GM18499 (cell line): ENCODE data around the gene KCNC1.

ENCODE experiments used
- ATAC-seq: cut with Tn5 transposase; IDR thresholded peaks from one replicate; pipeline ENCODE4 v1.9.1; 2021; ENCODE audit warnings: moderate number of reproducible peaks; ENCODE audit not compliant: insufficient read depth, unreplicated experiment

KCNC1 gene

DNA sequence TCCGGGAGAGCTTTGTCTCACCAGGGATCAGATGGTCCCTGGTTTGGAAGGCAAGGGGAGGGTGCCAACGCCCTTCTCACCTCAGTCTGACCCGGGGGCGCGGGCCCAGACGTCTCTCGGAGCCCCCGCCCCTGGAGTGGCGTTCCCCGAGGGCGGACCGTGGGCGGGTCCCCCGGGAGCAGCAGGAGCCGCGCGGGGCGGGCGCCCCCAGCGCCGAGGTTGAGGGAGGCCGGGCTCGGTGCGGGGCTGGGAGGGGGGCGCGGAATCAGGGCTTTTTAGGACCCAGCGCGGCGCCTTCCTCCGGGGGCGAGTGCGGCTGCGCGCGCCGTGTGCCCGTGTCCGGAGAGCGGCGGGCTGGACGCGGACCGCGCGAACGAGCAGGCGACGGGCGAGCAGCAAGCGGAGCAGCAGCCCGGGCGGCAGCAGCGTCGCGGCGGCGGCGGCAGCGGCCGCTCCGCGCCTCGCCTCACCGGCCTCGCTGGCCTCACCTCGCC, at the start of gene KCNC1:
KCNC1 (plus strand) TSS at position 364 of the 494 bp plus-strand sequence. CDS start 1,222 bp downstream, outside the sequence.
- ATAC-seq: no peak

DNA sequence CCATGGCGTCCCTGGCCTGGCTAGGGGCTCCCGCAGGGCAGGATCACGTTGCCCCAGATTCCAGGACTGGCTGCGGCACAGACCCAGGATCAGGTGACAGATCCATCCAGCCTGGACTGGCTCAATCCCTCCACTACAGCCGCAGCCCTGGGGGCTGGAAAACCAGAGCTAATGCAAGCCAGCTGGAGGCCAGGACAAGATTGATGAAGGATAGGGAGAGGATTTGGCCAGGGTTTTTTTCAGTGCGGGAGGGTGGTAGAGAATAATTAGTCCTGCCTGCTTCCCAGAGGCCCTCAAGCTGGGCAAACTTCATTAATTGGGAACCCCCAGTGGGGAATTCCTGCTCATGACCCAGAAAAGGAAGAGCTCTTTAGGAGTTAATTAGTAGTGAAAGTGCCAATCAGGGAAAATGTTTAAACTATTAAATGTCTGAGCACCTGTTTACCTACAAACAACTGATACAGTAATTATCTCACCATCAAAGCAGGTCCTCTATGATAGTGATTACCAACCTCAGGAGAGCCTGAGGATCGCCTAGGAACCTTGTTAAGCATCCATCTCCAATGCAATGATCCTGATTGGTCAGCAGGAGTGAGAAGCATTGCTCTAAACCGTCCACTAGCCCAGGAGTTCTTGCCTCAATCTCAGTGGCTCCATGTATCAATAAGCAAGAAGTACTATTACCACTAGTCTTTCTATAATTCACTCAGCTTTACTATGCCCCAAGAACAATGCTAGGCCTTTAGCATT, 48.2 kb upstream of the KCNC1 start:
- no peak for ATAC-seq

DNA sequence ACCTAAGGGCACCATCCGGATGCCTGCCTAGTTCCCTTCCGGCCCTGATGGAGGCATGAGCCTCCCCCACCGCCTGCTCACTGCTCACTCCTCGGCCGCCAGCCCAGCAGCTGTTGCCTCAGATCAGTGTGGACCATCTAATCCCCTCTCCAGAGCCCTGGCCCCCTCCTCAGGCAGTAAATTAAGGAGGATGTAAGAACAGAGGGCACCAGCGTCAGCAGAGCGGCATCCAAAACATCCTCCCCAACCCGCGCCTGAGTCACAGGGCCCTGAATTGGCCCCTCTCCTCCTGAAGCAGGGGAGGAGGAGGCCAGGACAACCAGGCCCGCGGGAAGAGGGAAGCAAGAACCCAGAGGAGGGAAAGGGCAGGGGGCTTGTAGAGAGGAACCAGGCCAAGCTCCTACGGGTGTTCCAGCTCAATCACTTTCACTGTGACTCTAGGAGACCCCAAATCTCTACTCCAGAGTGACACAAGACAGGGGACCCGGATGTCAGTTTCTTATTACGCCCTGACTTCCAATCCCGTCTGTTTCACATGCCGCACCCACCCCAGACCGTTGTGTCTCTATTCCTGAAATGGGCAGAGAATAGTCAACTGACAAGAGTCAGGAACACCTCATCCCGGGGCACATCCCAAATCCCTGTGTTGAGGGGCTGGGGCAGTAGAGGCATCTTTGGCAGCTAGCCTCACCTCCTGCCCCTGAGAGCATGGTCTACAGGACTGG, 46.5 kb upstream of the KCNC1 start:
- no peak for ATAC-seq

DNA sequence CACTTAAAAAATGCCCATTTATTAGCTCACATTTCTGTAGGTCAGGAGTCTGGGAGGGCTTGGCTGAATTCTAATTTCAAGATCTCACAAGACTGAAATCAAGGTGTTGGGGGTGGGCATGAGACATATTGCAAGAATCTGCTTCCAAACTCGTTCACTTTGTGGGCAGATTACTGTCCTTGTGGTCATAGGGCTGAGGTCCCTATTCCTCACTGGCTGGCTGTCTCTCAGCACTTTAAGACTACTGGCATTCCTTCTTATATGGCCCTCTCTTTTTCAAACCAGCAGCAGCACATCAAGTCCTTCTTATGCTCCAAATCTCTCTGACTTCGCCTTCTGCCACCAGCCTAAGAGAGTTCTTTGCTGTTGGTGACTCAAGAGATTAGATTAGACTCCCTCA, 43.0 kb upstream of the KCNC1 start:
- no peak for ATAC-seq

DNA sequence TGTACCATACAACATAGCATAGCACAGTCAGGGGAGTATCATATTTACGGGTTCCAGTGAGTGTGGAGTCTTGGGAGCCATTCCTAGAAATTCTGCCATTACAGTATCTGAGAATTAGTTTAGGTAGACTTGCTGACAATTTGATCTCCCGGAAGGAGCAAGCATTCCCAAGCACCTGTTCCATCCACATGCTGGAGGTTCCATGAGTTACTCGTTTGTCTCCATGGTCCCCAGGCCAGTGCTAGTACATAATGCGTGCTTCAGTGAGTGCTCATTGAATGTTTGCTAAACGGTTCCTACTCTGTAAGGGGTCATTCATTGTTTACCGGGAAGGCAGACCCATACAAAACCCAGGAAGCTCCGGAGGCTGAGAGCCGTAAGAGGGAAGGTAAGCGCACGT, 42.6 kb upstream of the KCNC1 start:
- ATAC-seq: no peak

DNA sequence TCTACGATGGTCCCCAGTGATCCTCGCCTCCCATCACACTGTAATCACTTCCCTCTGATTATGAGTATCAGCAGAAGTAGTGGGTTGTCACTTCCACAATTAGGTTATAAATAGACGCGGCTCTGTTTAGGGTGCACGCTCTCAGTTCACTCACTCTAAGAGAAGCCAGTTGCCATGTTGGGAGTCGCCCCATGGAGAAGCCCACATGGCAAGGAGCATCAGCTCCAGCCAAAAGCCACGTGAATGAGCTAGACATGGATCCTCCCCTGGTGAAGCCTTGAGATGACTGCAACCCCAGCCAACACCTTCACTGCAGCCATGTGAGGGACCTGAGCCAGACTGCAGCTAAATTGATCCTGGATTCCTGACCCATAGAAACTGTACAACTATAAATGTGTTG, 41.6 kb upstream of the KCNC1 start:
- ATAC-seq: no peak

DNA sequence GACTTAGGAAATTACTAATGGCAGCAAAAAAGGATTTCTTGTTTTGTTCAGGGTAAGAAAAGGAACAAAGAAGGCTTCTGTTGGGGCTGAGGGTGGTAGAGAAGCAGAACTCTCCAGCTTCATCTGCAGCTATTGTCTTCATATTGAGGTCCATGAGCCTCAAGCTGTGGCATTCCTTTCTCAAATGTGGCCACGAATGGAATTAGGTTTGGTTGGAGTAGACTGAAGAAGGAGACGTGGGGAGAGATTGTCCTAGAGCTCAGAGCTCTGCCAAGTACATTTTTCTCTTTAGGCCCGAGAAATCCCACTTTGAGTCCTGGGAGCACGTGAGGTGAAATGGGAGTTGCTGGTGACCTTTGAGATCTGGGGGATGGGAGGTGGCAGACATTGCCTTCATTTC, 41.0 kb upstream of the KCNC1 start:
- ATAC-seq: no peak

DNA sequence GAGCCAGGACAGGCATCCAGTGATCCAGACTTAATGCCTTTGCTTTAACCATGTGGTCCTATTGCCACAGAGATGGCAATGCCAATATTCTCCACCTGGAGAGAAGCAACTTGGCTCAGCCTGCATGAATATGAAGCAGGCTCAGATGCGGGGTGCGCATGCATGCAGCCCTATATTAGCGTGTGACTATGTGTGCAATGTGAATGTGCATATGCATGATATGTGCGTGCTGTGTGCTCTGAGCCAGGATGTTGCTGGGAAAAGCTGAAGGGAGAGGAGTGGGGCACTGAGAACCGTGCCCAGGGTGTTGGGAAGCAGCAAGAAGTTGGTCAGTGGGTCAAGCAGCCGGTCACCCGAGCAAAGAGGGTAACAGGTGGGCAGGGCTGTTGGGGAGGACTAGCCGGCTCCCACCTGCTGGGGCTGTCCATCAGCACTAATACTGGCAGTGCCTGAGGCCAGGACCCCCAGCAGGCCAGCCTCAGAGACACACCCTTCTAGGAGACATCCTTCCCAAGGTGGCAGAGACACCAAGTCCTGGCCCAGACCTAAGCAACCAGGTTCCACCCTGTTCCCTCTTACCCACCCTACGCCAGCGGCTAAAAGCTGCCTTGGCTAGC, 40.0 kb upstream of the KCNC1 start:
- ATAC-seq: no peak

DNA sequence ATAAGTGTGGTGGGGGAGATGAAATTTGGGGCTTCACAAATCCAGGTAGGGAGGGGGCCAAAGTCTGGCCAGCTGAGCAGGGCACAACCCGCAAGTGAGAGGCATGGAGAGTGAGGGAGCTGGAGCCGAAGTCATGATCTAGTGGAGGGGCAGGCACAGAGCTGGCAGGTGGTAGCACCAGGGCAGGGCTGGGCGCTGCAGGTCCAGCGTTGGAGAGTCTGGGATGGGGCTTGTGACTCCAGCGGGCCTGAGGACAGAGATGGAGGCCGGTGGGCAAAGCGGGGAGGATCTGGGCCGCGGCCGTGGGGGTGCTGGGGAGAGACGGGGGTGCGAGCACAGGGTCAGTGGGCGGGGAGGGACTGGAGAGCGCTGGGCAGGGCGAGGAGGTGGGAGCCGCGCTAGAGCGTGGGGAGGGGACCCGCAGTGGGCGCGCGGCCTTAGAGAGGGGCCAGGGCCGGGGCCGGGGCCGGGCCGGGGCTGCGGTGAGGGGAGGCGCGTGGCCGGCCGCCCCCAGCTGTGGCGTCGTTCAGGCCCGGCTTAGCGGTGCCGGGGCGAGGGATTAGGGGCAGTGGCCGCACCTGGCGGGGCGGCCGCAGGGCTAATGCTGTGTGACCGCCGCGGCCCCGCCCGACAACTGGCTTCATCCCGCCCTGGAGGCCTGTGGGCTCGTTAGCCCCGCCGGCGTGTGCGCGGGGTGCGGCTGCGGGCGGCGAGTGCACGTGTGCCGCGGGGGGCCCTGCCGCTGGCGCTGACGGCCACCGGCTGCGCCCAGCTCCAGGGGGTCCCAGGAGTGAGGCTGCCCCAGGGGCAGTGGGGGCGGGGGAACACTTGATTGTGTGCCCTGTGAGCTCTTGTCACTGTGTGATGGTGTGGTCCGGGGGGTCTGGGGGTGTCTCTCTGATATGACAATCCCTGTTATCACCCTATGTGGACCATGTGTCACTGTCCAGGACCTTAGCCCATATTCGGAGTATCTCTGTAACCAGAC, 38.8 kb upstream of the KCNC1 start:
- no peak for ATAC-seq

DNA sequence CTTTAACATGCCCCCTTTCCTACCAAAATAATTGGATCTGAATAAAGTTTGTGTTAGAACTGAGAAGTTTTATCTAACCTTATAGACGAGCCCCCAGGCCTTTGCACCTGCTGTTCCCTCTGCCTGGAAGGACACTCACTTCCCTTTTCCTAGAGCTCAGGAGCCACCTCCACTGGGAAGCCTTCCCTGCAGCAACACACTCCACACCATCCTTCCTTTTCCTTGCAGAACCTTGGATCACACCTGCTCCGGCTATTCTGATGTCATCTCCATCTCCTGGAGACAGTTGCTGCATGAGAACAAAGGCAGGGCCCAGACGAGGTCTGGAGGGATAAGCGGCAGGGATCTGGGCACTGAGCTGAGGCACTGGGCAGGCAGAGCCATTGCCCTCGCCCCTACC, 37.8 kb upstream of the KCNC1 start:
- no peak for ATAC-seq

DNA sequence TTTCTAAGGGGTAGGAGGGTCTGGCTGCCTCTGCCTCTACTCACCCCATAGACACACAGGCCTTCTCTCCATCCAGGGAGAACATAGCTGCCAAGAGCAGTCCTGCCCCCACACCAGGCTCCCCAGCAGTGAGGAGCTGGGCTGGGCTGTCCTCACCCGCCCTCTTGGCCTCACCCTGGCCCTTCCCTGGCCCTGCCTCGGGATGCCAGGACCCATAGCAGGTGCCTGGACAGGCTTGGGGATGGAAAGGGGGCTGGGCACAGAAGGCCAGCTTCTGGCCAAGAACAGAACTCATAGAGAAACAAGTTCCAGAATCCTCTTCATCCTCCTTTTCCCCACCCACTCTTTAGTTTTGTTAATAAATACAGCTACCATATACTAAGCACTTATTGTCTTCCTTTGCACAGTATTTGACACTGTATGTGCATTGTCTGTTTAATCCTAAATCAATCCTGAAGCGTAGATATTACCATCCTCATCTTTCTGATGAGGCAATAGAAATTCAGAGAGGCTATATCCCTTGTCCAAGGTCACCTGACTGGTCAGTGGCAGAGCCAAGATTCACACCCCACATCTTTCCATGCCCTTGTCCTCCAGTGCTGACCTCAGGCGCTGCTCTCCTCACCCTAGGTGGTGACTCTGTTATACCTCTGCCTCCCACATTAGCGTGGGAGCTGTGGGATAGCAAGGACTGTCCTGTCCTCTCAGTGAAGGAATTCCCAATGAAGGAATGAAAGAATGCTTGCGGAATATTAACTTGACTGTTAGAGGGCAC, 37.2 kb upstream of the KCNC1 start:
- no peak for ATAC-seq

DNA sequence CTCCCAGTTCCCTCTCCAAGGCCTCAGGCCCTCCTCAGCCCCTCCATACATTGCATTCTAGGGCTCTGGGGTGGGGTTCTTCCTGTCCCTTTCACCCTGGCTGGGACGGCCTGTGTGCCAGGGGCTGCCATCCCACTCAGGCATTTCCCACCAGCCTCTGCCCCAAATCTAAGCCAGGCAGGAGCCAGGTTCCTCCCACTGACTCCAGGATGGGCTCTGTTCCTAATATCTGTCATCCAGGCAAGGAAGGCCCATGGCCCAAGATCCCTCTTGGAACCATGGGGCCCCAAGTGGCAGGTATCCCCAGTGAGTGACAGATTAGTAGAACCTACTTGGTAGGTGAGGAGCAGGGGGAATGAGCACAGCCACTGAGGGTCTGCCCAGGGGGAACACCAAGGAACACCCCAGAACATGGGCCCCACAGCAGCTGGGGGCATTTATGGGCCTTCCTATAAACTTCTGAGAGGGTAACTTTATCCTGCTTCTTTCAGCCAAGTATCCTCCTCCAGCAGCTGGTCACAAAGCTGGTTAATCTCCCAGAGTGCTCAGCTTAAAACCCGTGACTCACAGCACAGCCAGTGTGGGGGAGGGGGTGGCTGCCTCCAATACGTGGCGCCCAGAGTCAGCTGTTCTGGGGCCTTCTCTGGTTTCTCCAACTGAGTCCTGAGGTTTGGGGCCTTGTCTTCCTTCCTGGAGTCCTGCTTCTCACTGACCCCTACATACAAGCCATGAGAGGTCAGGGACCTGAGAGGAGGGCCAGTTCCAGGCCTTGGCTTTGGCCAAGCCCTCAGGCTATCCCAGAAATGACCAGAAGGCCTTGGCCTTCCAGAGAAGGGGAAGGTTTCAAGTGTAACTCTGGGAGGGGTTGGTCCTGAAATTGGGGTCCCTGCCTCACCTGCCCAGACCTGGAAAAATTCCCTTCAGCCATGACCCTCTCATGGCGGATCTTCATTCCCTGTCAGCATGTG, 35.1 kb upstream of the KCNC1 start:
- no peak for ATAC-seq

DNA sequence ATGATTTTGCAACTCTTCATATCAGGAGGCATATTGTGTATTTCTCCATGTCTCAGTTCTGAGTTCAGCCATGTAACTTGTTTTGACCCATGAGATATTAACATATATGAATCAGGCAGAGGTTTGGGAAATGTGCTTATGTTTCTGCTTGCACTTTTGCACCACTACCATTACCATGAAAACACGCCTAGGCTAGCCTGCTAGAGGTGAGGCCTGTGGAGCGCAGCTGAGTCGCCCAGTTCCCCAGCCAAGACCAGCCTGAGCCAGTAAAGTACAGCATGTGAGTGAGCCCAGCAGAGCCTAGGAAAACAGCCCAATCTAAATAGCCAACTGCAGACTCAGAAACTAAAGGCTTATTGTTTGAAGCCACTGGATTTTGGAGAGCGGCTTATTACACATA, 33.6 kb upstream of the KCNC1 start:
- ATAC-seq: no peak

DNA sequence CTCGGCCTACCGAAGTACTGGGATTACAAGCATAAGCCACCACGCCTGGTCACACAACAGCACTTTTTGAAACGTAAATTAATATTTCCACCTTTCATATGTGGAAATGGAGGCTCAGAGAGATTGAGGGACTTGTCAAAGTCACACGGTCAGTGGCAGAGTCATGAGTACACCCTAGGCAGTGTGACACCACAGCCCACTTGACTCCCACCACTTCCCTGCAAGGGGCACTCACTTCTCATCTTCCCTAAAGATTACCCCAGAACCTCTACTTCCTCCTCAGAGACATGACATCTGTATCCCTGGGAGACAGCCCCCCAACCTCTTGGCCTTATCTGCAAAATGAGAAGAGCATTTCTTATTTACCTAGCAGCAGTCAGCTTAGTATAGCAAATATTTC, 31.7 kb upstream of the KCNC1 start:
- no peak for ATAC-seq

DNA sequence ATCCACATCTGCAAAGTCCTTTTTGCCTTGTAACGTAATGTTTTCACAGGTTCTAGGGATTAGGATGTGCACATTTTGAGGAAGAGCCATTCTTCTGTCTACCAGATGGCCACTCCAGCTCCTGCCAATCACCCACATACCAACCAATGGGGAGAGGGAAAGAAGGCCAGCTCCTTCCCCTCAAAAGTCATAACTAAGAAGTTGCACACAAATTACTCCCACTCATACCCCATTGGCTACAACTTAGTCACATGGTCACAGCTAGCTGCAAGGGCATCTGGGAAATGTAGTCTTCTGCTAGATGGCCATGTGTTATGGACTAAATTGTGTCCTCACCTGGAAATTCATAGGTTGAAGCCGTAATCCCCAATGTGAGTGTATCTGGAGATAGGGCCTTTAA, 30.6 kb upstream of the KCNC1 start:
- ATAC-seq: no peak

DNA sequence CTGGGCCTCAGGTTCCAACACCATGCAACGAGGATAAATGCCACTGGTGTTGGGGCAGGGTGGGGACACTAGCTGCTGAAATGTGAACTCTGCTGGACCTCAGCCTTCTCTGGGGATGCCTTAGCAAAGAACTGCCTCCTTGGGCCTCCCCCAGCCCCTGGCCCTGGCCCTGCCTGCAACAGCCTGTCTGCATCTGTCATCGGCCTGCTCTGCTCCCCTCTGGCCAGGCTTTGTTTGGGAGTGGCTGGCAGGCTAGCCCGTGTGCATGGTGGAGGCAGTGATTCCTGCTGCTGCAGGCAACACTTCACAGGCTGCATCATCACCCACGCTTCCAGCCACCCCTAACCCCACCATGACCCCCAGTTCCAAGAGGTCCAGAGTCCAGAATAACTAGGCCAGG, 26.8 kb upstream of the KCNC1 start:
- ATAC-seq: no peak

DNA sequence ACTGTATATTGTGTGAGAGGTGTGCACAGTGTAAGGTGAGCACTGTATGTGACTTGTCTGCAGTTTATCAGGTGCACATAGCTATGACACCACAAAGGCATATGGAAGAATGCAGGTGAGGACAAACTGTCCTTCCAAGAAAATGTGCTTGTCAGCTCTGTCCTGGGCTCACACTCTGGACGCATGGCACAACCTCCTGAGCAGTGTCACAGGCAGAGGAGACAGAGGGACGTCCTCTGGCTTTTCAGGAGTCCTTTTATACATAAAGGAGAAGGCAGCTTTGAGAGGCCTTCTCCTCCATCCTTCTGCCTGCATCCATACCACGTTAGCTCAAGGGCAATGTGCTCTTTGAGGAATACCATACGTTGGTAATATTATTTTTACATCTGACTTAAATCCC, 22.7 kb upstream of the KCNC1 start:
- no peak for ATAC-seq

DNA sequence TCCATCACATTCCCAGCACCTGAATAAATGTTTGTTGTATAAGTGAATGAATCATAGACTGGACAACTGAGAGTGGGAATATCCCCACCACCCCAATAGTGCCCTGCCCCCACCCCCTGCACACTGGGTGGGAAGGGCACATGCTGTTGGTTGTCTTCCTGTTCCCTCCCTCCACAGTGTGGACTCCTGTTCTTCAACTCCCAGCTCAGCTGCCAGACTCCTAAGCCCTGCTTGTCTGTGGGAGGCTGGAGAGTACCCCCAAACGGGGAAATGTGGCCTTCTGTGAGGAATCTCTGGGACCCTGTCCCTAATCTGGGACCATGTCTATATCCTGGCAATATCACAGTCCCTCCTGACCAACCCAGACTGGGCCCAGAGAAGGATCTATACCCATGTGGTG, 20.7 kb upstream of the KCNC1 start:
- ATAC-seq: no peak
